Measurements from ENCODE around the gene SLC38A5. TPM values are rescaled to one million over a fixed set of nuclear protein-coding genes. Genes with fewer than 3 reads are reported as not detected.

The SLC38A5 gene
- total and polyA plus RNA-seq, 9 donors, result 6.2 to 26.0 (median 10.7) TPM

DNA sequence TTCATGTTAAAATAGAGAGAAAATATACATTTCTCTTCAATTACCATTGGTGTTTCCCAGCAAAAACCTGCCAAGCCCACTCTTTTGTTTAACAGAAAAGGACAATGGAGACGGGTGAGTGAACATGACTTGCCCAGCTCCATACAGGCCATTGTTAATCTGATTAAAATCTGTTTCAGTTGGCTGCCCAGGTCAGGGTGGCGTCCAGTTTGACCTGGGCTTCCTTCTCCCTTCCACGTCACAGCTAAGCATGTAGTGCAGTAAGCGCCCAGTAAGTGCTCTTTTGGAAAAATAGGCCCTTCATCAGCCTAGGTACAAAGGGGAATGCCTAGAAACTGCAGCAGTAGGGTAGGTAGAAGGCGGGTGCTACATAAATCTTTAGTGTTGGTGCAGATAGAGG is 37.2 kb upstream of the SLC38A5 start:
- Histone ChIP-seq H3K36me3 (no peaks in the 10 kb centered on the region), H3K4me1 (ENCODE audit: insufficient read depth) (no peaks in the 10 kb centered on the region), H3K27me3 (no peaks in the 10 kb centered on the region), H3K4me3 (no peak overlapping the region), H3K9me3 (no peaks in the 10 kb centered on the region), H3K27ac (no peak overlapping the region)
- intact Hi-C loops (cut with DNase I), result no loop called here
- WGBS, 3 donors, result 69 to 76% (median 75%) methylated on average over 5 of the region's 5 CpGs
- TF ChIP-seq EP300 (IDR thresholded peaks at IDR 0.05) (no peak), POLR2A (IDR thresholded peaks at IDR 0.05) (no peak)
- TF ChIP-seq, protein P1, sequence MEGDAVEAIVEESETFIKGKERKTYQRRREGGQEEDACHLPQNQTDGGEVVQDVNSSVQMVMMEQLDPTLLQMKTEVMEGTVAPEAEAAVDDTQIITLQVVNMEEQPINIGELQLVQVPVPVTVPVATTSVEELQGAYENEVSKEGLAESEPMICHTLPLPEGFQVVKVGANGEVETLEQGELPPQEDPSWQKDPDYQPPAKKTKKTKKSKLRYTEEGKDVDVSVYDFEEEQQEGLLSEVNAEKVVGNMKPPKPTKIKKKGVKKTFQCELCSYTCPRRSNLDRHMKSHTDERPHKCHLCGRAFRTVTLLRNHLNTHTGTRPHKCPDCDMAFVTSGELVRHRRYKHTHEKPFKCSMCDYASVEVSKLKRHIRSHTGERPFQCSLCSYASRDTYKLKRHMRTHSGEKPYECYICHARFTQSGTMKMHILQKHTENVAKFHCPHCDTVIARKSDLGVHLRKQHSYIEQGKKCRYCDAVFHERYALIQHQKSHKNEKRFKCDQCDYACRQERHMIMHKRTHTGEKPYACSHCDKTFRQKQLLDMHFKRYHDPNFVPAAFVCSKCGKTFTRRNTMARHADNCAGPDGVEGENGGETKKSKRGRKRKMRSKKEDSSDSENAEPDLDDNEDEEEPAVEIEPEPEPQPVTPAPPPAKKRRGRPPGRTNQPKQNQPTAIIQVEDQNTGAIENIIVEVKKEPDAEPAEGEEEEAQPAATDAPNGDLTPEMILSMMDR (IDR thresholded peaks at IDR 0.05), result no peak
- DNase-seq, result no peak

DNA sequence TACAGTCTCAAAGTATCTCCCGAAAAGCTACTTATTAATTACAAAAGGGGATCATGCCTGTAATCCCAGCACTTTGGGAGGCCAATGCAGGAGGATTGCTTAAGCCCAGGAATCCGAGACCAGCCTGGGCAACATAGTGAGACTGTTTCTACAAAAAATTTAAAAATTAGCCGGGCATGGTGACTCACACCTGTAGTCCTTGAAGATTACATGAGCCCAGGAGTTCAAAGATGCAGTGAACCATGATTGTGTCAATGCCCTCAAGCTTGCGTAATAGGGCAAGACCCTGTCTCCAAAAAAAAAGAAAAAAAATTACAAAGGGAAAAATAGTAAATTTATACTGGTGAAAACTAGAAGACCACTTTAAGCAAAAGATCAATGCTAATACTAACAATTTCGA is 35.4 kb upstream of the SLC38A5 start:
- 62 to 79% (median 69%) methylated on average over 5 of the region's 5 CpGs for WGBS, 3 donors
- DNase-seq, result no peak
- intact Hi-C loops (cut with DNase I), result no loop called here

DNA sequence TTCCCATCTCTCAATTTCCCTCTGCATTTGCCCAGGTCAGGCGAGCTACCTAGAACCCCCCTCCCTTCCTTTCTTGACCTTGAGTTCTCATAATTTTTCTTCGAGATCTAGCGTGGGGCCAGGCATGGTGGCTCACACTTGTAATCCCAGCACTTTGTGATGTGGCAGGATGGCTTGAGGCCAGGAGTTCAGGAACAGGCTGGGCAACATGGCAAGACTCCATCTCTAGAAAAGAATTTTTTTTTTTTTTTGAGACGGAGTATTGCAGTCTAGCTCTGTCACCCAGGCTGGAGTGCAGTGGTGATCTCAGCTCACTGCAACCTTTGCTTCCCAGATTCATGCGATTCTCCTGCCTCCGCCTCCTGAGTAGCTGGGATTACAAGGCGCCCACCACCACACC is 34.2 kb upstream of the SLC38A5 start:
- Histone ChIP-seq H3K27ac (no peak overlapping the region), H3K4me3 (no peak overlapping the region), H3K36me3 (no peaks in the 10 kb centered on the region), H3K9me3 (no peaks in the 10 kb centered on the region), H3K4me1 (ENCODE audit: insufficient read depth) (no peaks in the 10 kb centered on the region), H3K27me3 (no peaks in the 10 kb centered on the region)
- no peak for DNase-seq
- WGBS, 3 donors, result 68 to 76% (median 69%) methylated on average over 7 of the region's 7 CpGs
- TF ChIP-seq EP300 (IDR thresholded peaks at IDR 0.05) (no peak), POLR2A (IDR thresholded peaks at IDR 0.05) (no peak)
- TF ChIP-seq, protein P1 (IDR thresholded peaks at IDR 0.05), result no peak
- intact Hi-C loops (cut with DNase I), result no loop called here

More for the DNA sequence above, 35.4 kb upstream of the SLC38A5 start:
- Histone ChIP-seq H3K27me3 (no peaks in the 10 kb centered on the region), H3K27ac (no peak overlapping the region), H3K36me3 (no peaks in the 10 kb centered on the region), H3K4me3 (no peak overlapping the region), H3K4me1 (ENCODE audit: insufficient read depth) (no peaks in the 10 kb centered on the region), H3K9me3 (no peaks in the 10 kb centered on the region)
- TF ChIP-seq, protein P1 (IDR thresholded peaks at IDR 0.05), result no peak
- no peak for TF ChIP-seq EP300 (IDR thresholded peaks at IDR 0.05)
- TF ChIP-seq POLR2A (IDR thresholded peaks at IDR 0.05), result no peak

DNA sequence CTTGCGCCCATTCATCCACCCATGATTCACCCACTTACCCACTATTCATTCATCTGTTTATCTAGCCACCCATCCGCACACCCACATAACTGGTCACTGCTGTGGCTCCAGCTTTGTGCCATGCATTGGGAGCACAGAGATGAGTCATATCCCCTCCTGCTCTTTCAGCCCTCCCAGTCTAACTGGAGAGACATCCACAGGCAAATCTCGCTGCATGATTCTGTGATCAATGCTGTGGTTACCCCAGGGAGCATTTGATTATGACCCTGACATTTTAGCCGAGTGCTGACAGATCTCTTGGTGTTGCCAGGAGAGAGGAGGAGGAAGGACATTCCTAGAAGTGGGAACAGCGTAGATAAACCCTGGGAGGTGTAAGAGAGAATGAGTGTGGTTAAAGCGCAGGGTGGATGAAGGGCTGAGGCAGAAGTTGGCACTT is 28.3 kb upstream of the SLC38A5 start:
- Histone ChIP-seq H3K4me1 (ENCODE audit: insufficient read depth) (no peaks in the 10 kb centered on the region), H3K4me3 (no peak overlapping the region), H3K27ac (no peak overlapping the region), H3K27me3 (no peaks in the 10 kb centered on the region), H3K9me3 (no peaks in the 10 kb centered on the region), H3K36me3 (no peaks in the 10 kb centered on the region)
- TF ChIP-seq EP300 (IDR thresholded peaks at IDR 0.05), result no peak
- no peak for TF ChIP-seq POLR2A (IDR thresholded peaks at IDR 0.05)
- TF ChIP-seq, protein P1 (IDR thresholded peaks at IDR 0.05), result no peak
- WGBS, 3 donors, result 62 to 69% (median 64%) methylated on average over 6 of the region's 6 CpGs
- intact Hi-C loops (cut with DNase I), result no loop called here
- no peak for DNase-seq
